Activated CD4-positive, alpha-beta memory T cell treated with anti-CD3 and anti-CD28 coated beads, Interleukin-2, amount 10 ng/mL, durations not matched to agents 7 days and 5 days (primary cell): ENCODE results near the gene UBE2D2. TPM values are rescaled to one million over a fixed set of nuclear protein-coding genes. Genes with fewer than 3 reads are reported as not detected.

Source experiments
- CTCF ChIA-PET: fragments of 350-600 bp; sonication (Branson Sonifier 250); formaldehyde crosslinking; loops from one replicate; lab custom pipeline; 2021; ENCODE audit warnings: antibody characterized with exemption, inconsistent platforms; lab: Charles Lee
- POLR2A ChIA-PET: fragments of 350-600 bp; sonication (Branson Sonifier 250); formaldehyde crosslinking; loops from one replicate; lab custom pipeline; 2021; ENCODE audit warnings: antibody characterized with exemption; lab: Charles Lee
- DNase-seq: peaks from one replicate; pipeline ENCODE4 v3.0.0-alpha.2; 2020
- H3K27ac Mint-ChIP-seq: one replicate; pipeline ENCODE4 v1.8.0; 2021; ENCODE audit warnings: mild to moderate bottlenecking, mixed read lengths
- H3K27me3 Mint-ChIP-seq: one replicate; pipeline ENCODE4 v1.8.0; 2021; ENCODE audit warnings: mixed read lengths
- H3K36me3 Mint-ChIP-seq: one replicate; pipeline ENCODE4 v1.8.0; 2021; ENCODE audit warnings: low read depth, mixed read lengths
- H3K4me1 Mint-ChIP-seq: one replicate; pipeline ENCODE4 v1.8.0; 2021; ENCODE audit warnings: mixed read lengths
- H3K4me3 Mint-ChIP-seq: one replicate; pipeline ENCODE4 v1.8.0; 2021; ENCODE audit warnings: mild to moderate bottlenecking, mixed read lengths
- H3K9me3 Mint-ChIP-seq: one replicate; pipeline ENCODE4 v1.8.0; 2021; ENCODE audit warnings: mixed read lengths
- total RNA-seq, 2 experiments: library from RNA; stranded (reverse); gene quantifications; one replicate each; pipeline ENCODE4 v1.2.3, GENCODE V29; 2021

The UBE2D2 gene
- total RNA-seq, 2 experiments from 2014 or later = 241 to 244 TPM

DNA sequence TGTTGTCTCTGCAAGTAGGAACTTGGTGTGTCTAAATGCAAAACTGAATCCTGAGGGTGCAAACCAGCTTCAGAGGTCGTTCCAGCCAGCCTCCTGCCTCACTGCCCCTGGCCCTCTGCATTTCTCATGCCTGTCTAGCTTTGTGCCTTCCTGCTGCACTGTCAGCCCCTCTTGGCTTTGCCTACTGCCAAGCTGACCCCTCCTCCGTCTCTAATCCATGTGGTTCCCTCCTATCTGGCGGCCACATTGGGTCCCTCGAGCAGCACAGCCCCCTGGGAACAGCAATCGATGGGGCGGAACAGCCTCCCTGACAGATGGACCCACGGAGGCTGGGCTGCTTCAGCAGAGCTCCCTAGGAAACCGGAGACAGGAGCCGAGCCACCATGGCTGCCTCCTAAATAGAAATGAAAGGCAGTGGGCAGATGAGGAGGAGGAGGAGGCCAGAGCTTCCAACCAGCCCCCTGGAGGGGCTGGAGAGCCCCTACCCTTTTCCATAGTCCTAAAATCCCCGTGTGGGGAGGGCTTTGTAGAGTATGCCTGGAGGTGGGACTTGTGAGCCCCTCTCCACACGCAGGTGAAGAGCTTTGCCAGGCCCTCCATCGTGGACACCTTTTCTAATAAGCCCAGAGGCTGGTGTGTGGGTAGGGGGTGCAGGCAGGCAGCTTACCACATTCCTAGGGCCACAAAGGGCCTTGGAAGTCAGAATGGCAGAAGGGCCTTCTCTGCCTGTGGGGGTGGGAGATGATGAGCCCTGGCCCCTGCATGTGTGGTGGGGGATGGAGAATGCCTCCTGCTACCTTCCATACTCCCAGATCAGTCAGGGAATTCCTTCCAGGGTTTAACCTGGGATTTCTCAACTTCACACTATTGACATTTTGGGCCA lies 77.8 kb downstream of the UBE2D2 start:
- DNase-seq = peak; percentile 14
- Mint-ChIP-seq H3K4me1 (peaks cover 34% of the 10 kb centered on the region), H3K9me3 (no peaks in the 10 kb centered on the region), H3K36me3 (peaks cover 5% of the 10 kb centered on the region), H3K27me3 (peaks cover 1% of the 10 kb centered on the region), H3K27ac (peak overlapping the region; percentile 23), H3K4me3 (no peak overlapping the region)
- POLR2A ChIA-PET = interaction anchor here (1.3 to 1.9 kb wide), 3 partner anchors 8 to 39 kb away, joined by 3 to 12 read pairs (median 3); partner anchors contain the start of gene CXXC5
- CTCF ChIA-PET = interaction anchor here (0.8 kb wide), 1 partner anchor 12 kb away, joined by 3 read pairs; no protein-coding TSS in a partner anchor

DNA sequence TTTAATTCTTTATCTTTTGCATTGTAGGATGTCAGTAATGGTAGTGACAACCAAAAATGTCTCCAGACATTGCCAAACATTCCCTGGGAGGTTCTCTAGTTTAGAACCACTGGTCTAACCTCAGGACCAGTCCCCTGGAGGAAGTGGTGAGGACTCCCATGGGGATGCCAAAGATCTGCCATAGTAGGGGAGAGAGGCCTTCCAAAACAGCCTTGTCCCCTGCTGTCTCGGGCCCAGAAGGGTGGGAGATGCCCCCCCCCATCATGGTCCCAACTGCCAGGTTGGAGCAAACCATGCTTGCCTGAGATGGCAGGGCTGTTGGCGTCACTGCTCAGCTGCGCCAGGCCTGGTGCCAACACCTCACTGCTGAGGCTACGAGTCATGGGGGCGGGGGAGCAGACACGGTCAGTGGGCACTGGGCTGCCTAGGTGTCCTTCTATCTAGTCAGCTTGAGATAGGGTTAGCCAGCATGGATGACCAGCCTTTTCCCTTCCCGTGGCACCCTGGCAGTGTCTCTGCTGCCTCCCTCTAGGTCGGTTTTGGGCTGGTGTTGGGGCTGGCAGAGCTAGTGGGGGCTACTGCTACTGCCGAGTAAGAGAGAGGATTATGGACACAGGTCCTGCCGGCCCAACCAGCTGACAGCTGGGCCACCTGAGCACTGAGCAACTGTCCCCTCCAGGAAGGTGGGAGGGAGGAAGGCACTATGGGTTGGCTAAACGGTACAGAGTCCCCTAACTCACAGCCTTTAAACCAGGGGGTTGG lies 78.7 kb downstream of the UBE2D2 start:
- H3K27me3 Mint-ChIP-seq = peaks cover 1% of the 10 kb centered on the region
- CTCF ChIA-PET = interaction anchor here (0.6 kb wide), 1 partner anchor 12 kb away, joined by 3 read pairs; no protein-coding TSS in a partner anchor
- peaks cover 29% of the 10 kb centered on the region for H3K4me1 Mint-ChIP-seq
- no peak overlapping the region for H3K27ac Mint-ChIP-seq
- POLR2A ChIA-PET = interaction anchor here (0.7 kb wide), 1 partner anchor 10 kb away, joined by 3 read pairs; no protein-coding TSS in a partner anchor
- no peak overlapping the region for H3K4me3 Mint-ChIP-seq
- H3K36me3 Mint-ChIP-seq = peaks cover 3% of the 10 kb centered on the region
- no peaks in the 10 kb centered on the region for H3K9me3 Mint-ChIP-seq
- no peak for DNase-seq

DNA sequence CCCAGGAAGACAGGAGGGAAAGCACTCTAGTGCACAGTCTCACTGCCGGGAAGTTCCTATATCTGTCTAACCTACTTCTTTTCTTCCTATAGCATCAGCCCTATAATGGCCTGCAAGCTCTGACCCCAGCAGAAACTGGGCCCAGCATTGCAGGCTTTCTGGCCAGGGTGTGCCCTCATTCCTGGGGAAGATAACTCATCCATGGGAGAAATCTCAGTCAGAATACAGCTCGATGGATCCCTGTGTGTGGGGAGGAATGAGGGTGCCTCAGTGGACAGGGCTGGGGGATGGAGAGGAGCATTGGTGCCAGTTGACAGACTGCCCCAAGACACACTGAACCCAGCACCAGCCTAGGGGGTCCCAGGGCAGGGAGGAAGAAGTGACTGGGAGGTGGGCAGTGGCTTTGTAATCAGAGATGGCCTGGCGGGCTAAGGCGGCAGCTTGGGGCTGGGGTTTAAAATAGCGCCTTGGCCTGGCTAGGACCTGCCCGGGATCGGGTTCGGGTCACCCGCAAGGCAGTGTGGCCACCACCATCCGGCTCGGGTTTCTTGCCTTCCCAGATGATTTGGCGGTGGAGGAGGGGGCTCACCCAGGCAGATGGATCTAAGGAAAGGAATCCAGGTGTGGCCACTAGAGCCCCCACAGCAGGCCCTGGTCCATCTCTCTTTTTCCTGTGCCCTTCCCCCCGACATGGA lies 79.4 kb downstream of the UBE2D2 start:
- peaks cover 3% of the 10 kb centered on the region for H3K36me3 Mint-ChIP-seq
- DNase-seq = no peak
- H3K27ac Mint-ChIP-seq = no peak overlapping the region
- ChIA-PET POLR2A (interaction anchor here (0.7 kb wide), 1 partner anchor 11 kb away, joined by 3 read pairs; no protein-coding TSS in a partner anchor), CTCF (interaction anchor here (0.6 kb wide), 1 partner anchor 12 kb away, joined by 3 read pairs; no protein-coding TSS in a partner anchor)
- peaks cover 21% of the 10 kb centered on the region for H3K4me1 Mint-ChIP-seq
- H3K27me3 Mint-ChIP-seq = peaks cover 8% of the 10 kb centered on the region
- no peak overlapping the region for H3K4me3 Mint-ChIP-seq
- H3K9me3 Mint-ChIP-seq = no peaks in the 10 kb centered on the region

DNA sequence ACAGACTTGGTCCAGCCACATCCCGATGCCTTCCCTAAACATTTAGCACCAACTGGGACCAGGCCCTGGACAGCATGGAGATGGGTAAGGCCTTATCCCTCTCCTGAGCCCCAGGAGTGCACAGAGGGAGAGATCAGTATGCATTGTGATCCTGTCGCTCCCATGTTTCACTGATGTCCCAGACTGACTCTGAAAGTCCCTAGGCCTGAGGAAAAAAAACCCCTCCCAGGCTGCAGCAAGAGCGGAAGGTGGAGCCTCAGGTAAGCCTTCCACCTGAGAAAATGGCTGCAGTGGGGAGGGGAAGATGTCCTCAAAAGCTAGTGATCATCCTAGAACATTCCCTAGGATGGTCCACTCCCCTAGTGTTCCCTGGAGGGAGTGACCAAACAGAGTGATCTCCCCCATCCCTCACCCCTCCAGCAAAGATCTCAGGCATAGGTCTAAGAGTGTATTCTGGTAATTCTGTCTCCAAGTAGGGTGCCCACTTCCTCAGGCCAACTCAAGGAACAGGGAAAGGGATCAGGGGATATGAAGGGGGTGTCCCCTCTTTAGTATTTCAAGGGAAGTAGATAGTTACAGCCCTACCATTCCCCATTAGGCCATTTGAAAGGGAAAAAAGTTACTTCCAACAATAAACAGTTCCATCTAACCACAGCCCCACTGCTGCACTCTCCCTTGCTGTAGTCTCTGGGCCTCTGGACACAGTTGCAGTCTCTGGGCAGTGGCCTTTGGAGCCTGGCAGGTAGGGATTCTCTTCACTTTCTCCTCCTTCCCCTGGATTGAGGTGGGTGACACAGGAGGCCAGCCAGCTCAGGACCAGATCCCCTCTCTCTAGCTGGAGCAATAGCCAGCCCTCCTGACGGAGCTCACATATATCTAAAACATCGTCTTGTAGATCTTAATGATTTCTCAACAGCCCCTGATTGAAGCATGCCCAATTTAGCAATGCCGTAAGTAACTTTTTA lies 80.3 kb downstream of the UBE2D2 start:
- H3K4me1 Mint-ChIP-seq = peaks cover 13% of the 10 kb centered on the region

DNA sequence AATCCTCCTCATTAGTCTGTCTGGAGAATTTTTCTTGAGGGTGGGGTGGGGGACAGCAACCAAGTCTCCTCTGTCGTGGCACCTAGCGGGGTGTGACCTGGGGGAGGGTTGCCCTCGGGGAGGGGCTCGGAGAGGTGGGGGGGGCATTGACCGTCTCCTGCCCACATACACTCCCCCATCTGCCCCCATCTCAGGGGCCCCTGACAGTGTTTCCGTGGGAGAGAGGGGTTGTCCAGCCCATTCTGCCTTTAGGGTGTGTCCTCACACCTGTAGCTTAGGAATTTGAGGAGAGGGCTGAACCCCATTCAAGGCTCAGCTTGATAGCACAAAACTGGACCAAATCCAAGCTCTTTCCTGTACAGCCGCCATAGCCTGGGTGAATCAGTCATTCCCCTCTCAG lies 81.1 kb downstream of the UBE2D2 start:
- no peaks in the 10 kb centered on the region for H3K36me3 Mint-ChIP-seq
- H3K27ac Mint-ChIP-seq = no peak overlapping the region
- ChIA-PET CTCF (interaction anchor here (1.0 kb wide), 1 partner anchor 10 kb away, joined by 3 read pairs; no protein-coding TSS in a partner anchor), POLR2A (no interaction called here)
- peaks cover 8% of the 10 kb centered on the region for H3K4me1 Mint-ChIP-seq
- H3K27me3 Mint-ChIP-seq = peaks cover 24% of the 10 kb centered on the region
- H3K9me3 Mint-ChIP-seq = no peaks in the 10 kb centered on the region
- no peak overlapping the region for H3K4me3 Mint-ChIP-seq
- no peak for DNase-seq

More for the DNA sequence above, 80.3 kb downstream of the UBE2D2 start:
- Mint-ChIP-seq H3K27me3 (peaks cover 16% of the 10 kb centered on the region), H3K27ac (no peak overlapping the region), H3K4me3 (no peak overlapping the region), H3K9me3 (no peaks in the 10 kb centered on the region), H3K36me3 (no peaks in the 10 kb centered on the region)
- DNase-seq = no peak
- ChIA-PET CTCF (interaction anchor here (1.0 kb wide), 1 partner anchor 9 kb away, joined by 3 read pairs; no protein-coding TSS in a partner anchor), POLR2A (no interaction called here)

DNA sequence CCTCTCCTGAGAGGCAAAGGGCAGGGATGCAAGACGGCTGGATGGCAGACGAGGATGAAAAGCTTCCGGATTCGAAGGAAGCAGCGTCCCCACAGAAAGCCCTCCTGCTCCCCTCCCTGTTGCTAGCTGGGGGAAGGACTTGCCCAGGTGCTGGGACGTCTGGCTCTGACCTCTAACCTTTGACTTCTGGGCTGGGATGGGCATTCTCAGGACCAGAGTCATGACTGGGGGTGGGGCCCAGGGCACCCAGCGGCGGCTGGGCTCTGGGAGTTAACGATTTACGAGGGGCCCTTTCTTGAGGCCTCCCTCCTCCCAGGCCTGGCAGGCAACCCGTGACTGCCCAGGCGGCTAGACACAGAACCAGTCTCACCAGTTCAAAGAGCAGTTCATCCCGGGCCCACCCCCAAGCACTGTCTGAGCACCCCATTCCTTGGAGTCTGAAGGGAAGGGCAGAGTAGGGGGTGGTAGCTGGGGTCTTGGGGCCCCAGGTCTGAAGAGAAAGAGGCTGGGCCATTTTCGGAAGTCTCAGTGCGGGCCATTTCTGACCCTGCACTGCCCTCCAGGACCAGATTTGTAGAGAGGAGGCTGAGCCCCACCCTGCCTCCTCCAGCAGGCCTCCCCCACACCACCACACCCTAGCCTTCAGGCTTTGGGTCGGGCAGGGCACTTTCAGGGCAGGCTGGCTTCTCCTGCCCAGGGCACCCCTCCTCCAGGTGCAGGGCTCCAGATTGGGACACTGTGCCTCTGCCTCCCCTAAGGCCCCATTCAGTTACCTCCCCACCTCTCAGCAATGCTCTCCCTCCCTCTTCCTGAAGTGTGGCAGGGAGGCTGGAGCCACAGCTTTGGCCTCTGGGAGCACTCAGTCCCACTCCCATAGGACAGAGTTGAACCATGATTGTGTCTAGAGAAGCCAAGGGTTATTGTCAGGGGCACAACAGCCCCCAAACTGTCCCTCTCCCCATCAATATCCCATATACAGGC lies 82.0 kb downstream of the UBE2D2 start:
- DNase-seq = no peak
- Mint-ChIP-seq H3K4me3 (no peak overlapping the region), H3K27ac (no peak overlapping the region), H3K36me3 (no peaks in the 10 kb centered on the region), H3K4me1 (peaks cover 8% of the 10 kb centered on the region), H3K9me3 (no peaks in the 10 kb centered on the region), H3K27me3 (peaks cover 31% of the 10 kb centered on the region)
- POLR2A ChIA-PET = interaction anchor here (1.1 to 1.8 kb wide), 2 partner anchors 18 to 82 kb away, joined by 3 to 5 read pairs; partner anchors contain the start of gene UBE2D2
- CTCF ChIA-PET = interaction anchor here (0.6 kb wide), 1 partner anchor 322 kb away, joined by 5 read pairs; no protein-coding TSS in a partner anchor

DNA sequence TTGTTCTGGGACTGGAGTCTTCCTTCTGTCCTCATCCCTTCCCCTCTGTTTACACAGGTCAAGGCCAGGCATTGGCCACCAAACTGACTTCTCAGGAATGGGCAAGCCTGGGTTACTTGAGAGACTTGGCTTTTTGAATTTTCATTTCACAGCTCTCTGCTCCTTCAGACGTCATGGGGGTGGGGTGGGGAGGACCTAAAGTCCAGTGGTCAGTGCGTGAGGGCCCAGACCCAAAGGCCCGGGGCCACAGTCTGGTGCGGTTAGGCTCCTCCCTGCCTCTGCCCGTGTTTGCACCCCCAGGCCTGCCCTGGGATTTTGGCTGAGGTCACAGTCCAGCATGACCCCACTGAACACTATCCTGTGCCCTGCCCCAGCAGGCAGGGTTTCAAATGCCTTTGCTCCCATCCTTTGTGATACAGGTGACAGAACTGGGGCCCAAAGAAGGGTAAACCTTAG lies 82.9 kb downstream of the UBE2D2 start:
- Mint-ChIP-seq H3K4me1 (peaks cover 7% of the 10 kb centered on the region), H3K27ac (no peak overlapping the region), H3K9me3 (no peaks in the 10 kb centered on the region), H3K4me3 (no peak overlapping the region), H3K27me3 (peaks cover 33% of the 10 kb centered on the region), H3K36me3 (no peaks in the 10 kb centered on the region)
- DNase-seq = no peak
- ChIA-PET CTCF (interaction anchor here (0.6 to 1.6 kb wide), 2 partner anchors 10 to 323 kb away, joined by 5 to 8 read pairs; no protein-coding TSS in a partner anchor), POLR2A (interaction anchor here (0.9 to 1.8 kb wide), 4 partner anchors 7 to 83 kb away, joined by 3 to 9 read pairs (median 4); partner anchors contain the start of gene UBE2D2)

DNA sequence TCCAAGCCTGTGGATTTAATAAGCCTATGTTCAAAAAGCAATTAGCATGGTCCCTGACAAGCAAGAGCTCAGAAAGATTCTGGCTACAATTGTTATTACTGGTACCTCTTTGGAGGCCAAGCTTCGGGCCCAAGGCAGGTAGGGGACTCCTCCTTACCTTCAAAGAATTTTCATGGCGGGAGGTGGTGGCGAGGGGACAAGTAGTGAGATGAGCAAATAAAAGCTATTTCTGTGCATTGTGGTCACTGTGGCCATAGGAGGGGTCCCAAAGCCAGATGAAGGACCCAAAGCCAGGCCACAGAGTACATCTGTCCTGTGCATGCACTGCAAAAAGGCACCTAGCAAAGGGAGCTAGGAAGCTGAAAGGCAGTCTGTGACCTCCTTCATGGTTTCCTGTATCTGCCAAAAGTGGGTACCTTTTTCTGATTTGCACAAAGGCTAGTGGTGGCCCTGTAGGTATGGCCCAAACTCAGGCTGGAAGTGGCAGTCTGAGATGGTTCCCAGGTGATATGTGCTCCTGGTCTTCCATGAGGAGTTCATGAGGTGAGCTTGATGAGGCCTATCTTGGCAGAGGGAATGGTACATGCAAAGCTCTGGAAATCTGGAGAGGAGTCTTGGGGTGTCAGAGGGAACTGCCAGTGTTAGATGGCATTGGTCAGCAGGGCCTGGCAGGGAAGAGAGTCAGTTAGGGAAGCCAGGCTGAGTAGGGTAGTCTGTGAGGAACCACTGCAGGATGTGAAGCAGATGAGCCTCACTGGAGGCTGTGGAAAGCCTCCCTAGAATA lies 83.7 kb downstream of the UBE2D2 start:
- POLR2A ChIA-PET = interaction anchor here (0.7 to 1.8 kb wide), 9 partner anchors 8 to 303 kb away, joined by 3 to 9 read pairs (median 3); partner anchors contain the start of genes PAIP2, SMIM33 and UBE2D2
- CTCF ChIA-PET = interaction anchor here (1.3 to 1.6 kb wide), 2 partner anchors 11 to 13 kb away, joined by 4 to 8 read pairs; no protein-coding TSS in a partner anchor
- Mint-ChIP-seq H3K27me3 (peaks cover 39% of the 10 kb centered on the region), H3K4me3 (no peak overlapping the region), H3K4me1 (peaks cover 12% of the 10 kb centered on the region), H3K9me3 (no peaks in the 10 kb centered on the region), H3K27ac (no peak overlapping the region), H3K36me3 (no peaks in the 10 kb centered on the region)
- no peak for DNase-seq

DNA sequence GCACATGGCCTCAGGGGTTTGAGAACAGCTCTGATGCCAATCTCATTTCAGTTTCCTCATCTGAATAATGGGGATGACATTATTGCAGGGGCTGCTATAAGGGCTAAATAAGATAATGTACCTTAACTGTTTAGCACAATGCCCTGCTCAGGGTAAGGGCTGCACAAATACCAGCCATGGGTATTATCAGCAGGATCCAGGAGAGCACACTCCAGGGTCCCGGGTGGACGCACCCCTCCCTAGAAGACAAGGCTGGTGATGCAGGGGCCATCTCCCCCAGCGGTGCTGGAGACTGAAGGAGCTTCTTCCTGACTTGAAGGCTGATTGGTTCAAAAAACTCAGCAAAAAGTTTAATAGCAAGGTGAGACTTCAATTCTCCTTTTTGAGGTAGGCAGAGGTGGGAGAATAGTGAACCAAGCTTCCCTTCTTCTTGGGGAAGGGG lies 84.3 kb downstream of the UBE2D2 start:
- H3K36me3 Mint-ChIP-seq = no peaks in the 10 kb centered on the region
- ChIA-PET POLR2A (interaction anchor here (0.7 to 1.6 kb wide), 6 partner anchors 9 to 303 kb away, joined by 3 to 9 read pairs (median 3); partner anchors contain the start of genes PAIP2 and SMIM33), CTCF (interaction anchor here (1.3 to 1.6 kb wide), 2 partner anchors 12 to 13 kb away, joined by 4 to 8 read pairs; no protein-coding TSS in a partner anchor)
- peaks cover 15% of the 10 kb centered on the region for H3K4me1 Mint-ChIP-seq
- peaks cover 43% of the 10 kb centered on the region for H3K27me3 Mint-ChIP-seq
- no peak overlapping the region for H3K27ac Mint-ChIP-seq
- no peak for DNase-seq
- H3K4me3 Mint-ChIP-seq = no peak overlapping the region
- H3K9me3 Mint-ChIP-seq = no peaks in the 10 kb centered on the region
